Measurements from ENCODE around the gene EDEM1.
"Not testable (repeated sequence)": the region's sequence is repeated elsewhere in the genome, so short reads cannot be mapped to it uniquely, and the experiment has no call there.

EDEM1 gene

DNA sequence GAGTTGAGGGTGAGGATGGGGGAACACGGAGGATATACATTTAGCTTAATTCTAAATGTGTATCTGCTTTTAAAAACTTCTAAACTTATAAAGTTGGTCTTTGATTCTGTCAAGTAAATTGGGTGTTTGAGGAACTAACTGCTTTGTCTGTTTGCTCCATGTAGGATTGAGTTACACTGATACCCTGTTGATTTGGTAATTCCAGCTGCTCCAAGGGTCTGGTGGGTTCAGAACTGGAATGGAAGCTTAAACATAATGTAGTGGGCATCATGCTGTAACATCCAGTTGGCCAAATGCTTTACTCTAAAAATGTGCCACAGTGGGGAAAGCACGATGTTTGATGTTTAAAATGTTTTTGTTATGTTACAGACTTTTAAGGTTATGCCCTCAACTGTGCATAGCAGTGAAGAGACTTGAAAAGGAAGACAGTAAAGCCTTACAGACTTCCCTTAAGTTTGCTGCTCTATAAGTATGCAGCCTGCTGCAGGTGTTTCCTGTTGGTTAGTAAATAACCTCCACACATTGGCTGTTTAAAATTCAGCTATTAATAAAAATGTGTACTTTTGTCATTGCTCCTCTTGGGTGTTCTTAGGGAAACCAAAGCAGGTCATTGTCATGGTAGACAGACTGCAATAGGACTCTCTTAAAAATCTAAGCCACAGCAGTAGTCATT lies 5.9 kb upstream of the EDEM1 start:
- no peak overlapping the region for H3K4me3 ChIP-seq (ENCODE audit: low read depth, low read length)
- H3K9me3 ChIP-seq (ENCODE audit: control insufficient read depth, insufficient read depth, low read length): no peaks in the 10 kb centered on the region
- H3K27me3 ChIP-seq (ENCODE audit: control insufficient read depth, insufficient read depth, low read length): peaks cover 7% of the 10 kb centered on the region
- H3K36me3 ChIP-seq (ENCODE audit: control insufficient read depth, insufficient read depth, low read length): peaks cover 6% of the 10 kb centered on the region
- H3K4me1 ChIP-seq (ENCODE audit: control insufficient read depth, insufficient read depth, low read length): no peaks in the 10 kb centered on the region
- no peak overlapping the region for H3K9ac ChIP-seq (ENCODE audit: low read depth, low read length)

DNA sequence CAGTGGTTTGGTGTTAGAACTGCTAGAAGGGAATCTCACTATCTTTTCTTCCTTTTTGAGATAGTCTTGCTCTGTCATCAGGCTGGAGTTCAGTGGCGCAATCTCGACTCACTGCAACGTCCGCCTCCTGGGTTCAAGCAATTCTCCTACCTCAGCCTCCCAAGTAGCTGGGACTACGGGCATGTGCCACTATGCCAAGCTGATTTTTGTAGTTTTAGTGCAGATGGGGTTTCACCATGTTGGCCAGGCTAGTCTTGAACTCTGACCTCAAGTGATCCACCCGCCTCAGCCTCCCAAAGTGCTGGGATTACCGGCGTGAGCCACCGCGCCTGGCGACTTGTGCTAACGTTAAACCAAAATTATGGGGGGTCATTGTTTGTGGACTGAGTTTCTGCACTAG lies 3.8 kb upstream of the EDEM1 start:
- H3K4me1 ChIP-seq (ENCODE audit: control insufficient read depth, insufficient read depth, low read length): not testable (repeated sequence)

DNA sequence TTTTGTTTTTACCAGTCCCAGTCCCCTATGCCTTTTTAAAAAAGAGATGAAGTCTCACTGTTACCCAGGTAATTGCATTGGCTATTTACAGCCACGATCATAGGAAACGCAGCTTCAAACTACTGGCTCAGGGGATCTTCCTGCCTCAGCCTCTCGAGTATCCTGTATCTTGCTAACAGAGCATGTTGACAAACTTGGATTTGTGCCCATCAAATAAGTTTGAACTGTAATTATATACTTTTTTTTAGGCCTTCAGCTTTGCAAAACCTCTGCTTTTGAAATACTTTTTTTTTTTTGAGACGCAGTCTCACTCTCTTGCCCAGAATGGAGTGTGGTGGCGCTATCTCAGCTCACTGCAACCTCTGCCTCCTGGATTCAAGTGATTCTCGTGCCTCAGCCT lies 3.0 kb upstream of the EDEM1 start:
- H3K9ac ChIP-seq (ENCODE audit: low read depth, low read length): no peak overlapping the region
- peaks cover 17% of the 10 kb centered on the region for H3K27me3 ChIP-seq (ENCODE audit: control insufficient read depth, insufficient read depth, low read length)
- H3K9me3 ChIP-seq (ENCODE audit: control insufficient read depth, insufficient read depth, low read length): no peaks in the 10 kb centered on the region
- H3K4me3 ChIP-seq (ENCODE audit: low read depth, low read length): no peak overlapping the region
- H3K4me1 ChIP-seq (ENCODE audit: control insufficient read depth, insufficient read depth, low read length): peaks cover 2% of the 10 kb centered on the region
- peaks cover 6% of the 10 kb centered on the region for H3K36me3 ChIP-seq (ENCODE audit: control insufficient read depth, insufficient read depth, low read length)

More for the DNA sequence above, 3.8 kb upstream of the EDEM1 start:
- H3K9ac ChIP-seq (ENCODE audit: low read depth, low read length); H3K36me3 ChIP-seq (ENCODE audit: control insufficient read depth, insufficient read depth, low read length); H3K4me3 ChIP-seq (ENCODE audit: low read depth, low read length); H3K9me3 ChIP-seq (ENCODE audit: control insufficient read depth, insufficient read depth, low read length): not testable (repeated sequence)
- H3K27me3 ChIP-seq (ENCODE audit: control insufficient read depth, insufficient read depth, low read length): peaks cover 12% of the 10 kb centered on the region

DNA sequence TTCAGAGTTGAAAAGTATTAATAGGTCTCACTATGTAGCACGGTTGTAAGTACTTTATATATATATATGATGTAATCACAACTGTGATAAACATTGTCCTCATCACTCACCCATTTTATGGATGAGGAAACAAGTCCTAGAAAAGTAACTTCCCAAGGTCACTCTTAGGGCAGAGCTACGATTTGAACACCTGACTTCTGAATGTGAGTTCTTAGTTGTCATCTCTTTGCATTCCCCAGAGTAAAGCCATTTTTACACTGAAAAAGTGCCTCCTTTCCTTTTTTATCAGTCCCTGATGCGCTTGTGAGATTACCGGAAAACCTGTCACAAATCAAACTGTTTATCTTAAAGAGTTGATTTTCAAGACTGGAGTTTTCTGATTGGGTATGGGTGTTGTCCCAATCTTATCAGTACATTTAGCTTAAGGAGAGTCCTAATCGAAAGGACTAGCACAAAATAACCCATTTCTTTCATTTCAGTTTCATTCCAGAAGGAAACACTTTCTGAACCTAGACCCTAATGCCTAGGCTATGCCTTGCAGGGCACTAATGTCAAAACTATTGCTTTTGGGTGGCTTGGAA lies 2.3 kb upstream of the EDEM1 start:
- Histone ChIP-seq H3K4me1 (ENCODE audit: control insufficient read depth, insufficient read depth, low read length) (peaks cover 2% of the 10 kb centered on the region), H3K36me3 (ENCODE audit: control insufficient read depth, insufficient read depth, low read length) (peaks cover 6% of the 10 kb centered on the region), H3K4me3 (ENCODE audit: low read depth, low read length) (no peak overlapping the region), H3K27me3 (ENCODE audit: control insufficient read depth, insufficient read depth, low read length) (peaks cover 17% of the 10 kb centered on the region), H3K9ac (ENCODE audit: low read depth, low read length) (no peak overlapping the region), H3K9me3 (ENCODE audit: control insufficient read depth, insufficient read depth, low read length) (no peaks in the 10 kb centered on the region)

DNA sequence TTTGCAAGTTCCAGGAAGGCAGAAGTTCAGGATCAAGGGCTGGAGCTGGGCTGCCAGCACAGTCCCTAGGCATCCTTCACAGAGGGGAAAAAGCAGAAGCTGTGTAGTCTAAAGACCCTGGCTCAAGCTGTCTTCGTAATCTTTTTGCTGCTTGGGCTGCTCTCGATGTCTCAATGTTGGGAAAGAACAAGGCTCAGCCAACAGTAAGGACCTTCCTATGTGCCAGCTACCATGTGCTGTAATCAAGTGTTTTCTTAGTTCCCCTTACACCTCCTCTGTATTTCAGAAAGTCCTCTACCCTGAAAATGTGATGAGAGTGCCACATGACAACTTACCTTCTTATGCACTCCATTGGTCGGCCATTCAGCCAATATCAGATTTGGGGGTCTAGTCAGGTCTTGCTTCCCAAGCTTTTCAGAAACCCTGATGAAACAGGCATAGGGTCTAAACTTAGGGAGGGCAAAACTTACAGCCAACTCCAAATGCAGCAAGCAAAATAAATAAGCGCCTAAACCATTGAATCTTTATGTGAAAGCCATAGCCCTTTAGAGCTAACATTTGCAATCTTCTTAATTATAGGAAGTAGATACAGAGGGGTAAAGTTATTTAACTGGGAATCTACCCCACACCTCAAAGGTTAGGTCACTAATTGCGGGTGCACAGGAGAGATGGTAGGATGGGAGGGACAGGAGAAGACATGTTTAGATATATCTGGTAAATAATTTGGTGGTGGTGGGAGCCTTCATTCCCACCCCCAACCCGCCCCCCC lies 1.2 kb upstream of the EDEM1 start:
- Histone ChIP-seq H3K9me3 (ENCODE audit: control insufficient read depth, insufficient read depth, low read length) (no peaks in the 10 kb centered on the region), H3K4me1 (ENCODE audit: control insufficient read depth, insufficient read depth, low read length) (peaks cover 2% of the 10 kb centered on the region), H3K27me3 (ENCODE audit: control insufficient read depth, insufficient read depth, low read length) (peaks cover 17% of the 10 kb centered on the region), H3K36me3 (ENCODE audit: control insufficient read depth, insufficient read depth, low read length) (peaks cover 4% of the 10 kb centered on the region), H3K4me3 (ENCODE audit: low read depth, low read length) (peak overlapping the region; percentile 82), H3K9ac (ENCODE audit: low read depth, low read length) (no peak overlapping the region)

DNA sequence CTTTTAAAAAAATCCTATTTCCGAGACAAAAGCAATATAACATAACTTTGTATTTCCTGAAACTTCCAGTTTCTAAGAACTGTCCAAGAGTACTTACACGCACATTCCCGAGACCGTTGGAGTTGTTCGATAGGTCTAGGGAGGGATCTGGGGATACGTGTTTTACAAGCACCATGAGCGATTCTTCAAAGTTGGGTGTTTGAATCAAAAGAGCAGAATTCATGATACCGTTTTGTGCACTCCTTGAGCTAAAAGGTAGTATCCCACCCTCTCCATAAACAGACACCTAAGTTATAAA lies 700 bp upstream of the EDEM1 start:
- Histone ChIP-seq H3K27me3 (ENCODE audit: control insufficient read depth, insufficient read depth, low read length) (peaks cover 17% of the 10 kb centered on the region), H3K9ac (ENCODE audit: low read depth, low read length) (peak overlapping the region; percentile 73), H3K9me3 (ENCODE audit: control insufficient read depth, insufficient read depth, low read length) (no peaks in the 10 kb centered on the region), H3K4me1 (ENCODE audit: control insufficient read depth, insufficient read depth, low read length) (peaks cover 2% of the 10 kb centered on the region), H3K4me3 (ENCODE audit: low read depth, low read length) (peak overlapping the region; percentile 82), H3K36me3 (ENCODE audit: control insufficient read depth, insufficient read depth, low read length) (no peaks in the 10 kb centered on the region)

DNA sequence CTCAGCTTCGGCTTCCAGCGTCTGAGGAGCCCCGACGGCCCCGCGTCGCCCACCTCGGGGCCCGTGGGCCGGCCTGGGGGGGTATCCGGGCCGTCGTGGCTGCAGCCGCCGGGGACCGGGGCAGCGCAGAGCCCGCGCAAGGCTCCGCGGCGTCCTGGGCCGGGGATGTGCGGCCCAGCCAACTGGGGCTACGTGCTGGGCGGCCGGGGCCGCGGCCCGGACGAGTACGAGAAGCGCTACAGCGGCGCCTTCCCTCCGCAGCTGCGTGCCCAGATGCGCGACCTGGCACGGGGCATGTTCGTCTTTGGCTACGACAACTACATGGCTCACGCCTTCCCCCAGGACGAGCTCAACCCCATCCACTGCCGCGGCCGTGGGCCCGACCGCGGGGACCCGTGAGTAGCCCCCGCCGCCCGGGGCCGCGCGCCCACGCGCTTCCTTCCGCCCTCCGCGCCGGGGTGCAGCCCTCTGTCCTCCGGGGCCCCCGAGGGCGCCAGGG lies 462 bp downstream of the EDEM1 start:
- H3K9me3 ChIP-seq (ENCODE audit: control insufficient read depth, insufficient read depth, low read length): no peaks in the 10 kb centered on the region
- no peaks in the 10 kb centered on the region for H3K36me3 ChIP-seq (ENCODE audit: control insufficient read depth, insufficient read depth, low read length)
- peak overlapping the region; percentile 60 for H3K9ac ChIP-seq (ENCODE audit: low read depth, low read length)
- peak overlapping the region; percentile 79 for H3K4me3 ChIP-seq (ENCODE audit: low read depth, low read length)
- H3K4me1 ChIP-seq (ENCODE audit: control insufficient read depth, insufficient read depth, low read length): peaks cover 2% of the 10 kb centered on the region
- peaks cover 17% of the 10 kb centered on the region for H3K27me3 ChIP-seq (ENCODE audit: control insufficient read depth, insufficient read depth, low read length)

DNA sequence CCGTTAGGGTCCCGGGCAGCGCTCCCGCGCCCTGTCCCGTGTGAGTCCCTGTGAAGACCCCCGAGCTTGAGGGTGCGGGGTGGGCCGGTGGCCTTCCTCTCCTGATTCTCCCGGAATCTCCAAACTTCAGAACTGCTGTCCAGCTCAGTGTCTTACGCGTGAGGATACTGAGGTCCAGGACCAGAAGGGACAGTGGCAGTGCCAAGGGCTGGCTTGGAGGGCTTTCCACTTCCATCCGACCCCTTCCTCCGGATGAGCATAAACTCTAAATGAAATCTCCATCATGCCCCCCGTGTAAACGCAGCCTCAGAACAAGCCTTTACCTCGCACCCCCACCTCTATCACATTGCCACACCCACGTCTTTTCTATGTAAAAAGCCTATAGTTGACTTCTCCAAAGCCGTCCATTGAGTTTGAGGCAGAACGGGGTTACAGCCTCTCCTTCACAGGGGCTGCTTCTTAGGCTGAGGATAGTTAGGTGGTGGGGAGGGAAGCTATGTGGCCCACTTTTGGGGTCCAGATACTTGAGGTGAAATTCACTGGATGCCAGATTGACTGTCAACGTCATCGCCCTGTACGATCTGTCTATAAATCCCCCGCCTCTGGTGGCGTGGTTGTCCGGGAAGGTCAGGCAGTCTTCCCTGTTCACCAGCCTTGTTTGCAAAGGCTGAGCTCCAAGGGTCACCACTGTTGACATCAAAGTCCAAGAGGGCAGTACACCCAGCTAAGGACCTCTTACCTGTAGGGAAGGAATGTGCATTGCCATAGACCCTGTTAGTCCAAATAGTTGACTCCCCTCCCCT lies 1.1 kb downstream of the EDEM1 start:
- H3K4me1 ChIP-seq (ENCODE audit: control insufficient read depth, insufficient read depth, low read length): peaks cover 2% of the 10 kb centered on the region

DNA sequence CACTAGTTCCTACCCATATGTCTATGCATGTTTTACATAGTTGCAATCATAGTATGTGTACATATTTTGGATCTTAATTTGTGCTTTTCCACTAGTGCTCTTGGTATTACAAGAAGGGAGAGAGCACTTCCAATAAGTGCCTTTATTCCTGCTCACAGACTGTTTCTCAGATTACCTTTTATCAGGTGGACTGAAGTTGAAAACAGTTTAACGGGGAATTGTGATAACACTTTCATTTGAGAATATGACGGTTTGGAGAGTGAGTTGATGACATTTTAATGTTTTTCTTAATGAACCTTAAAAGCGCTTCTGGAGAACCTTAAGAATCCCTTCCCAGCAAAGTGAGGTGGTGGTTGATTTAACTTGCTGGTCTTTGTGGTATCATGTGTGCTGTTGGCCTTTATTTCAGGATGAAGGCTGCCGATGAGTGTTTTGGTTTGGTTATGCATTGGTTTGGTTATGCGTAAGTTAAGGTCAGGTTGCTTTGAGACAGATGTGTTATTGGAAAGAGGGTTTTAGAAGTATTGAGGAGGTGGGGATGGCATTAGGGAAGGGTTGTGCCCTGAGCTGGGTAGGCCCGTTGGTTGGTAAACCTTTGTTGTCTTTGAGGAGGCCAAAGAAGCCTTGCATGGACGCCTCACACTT lies 2.8 kb downstream of the EDEM1 start:
- Histone ChIP-seq H3K27me3 (ENCODE audit: control insufficient read depth, insufficient read depth, low read length) (peaks cover 17% of the 10 kb centered on the region), H3K9me3 (ENCODE audit: control insufficient read depth, insufficient read depth, low read length) (no peaks in the 10 kb centered on the region), H3K9ac (ENCODE audit: low read depth, low read length) (no peak overlapping the region), H3K4me3 (ENCODE audit: low read depth, low read length) (no peak overlapping the region), H3K4me1 (ENCODE audit: control insufficient read depth, insufficient read depth, low read length) (peaks cover 2% of the 10 kb centered on the region), H3K36me3 (ENCODE audit: control insufficient read depth, insufficient read depth, low read length) (no peaks in the 10 kb centered on the region)

More for the DNA sequence above, 1.1 kb downstream of the EDEM1 start:
- Histone ChIP-seq H3K27me3 (ENCODE audit: control insufficient read depth, insufficient read depth, low read length) (peaks cover 17% of the 10 kb centered on the region), H3K9ac (ENCODE audit: low read depth, low read length) (peak overlapping the region; percentile 60), H3K9me3 (ENCODE audit: control insufficient read depth, insufficient read depth, low read length) (no peaks in the 10 kb centered on the region), H3K36me3 (ENCODE audit: control insufficient read depth, insufficient read depth, low read length) (no peaks in the 10 kb centered on the region), H3K4me3 (ENCODE audit: low read depth, low read length) (peak overlapping the region; percentile 79)

DNA sequence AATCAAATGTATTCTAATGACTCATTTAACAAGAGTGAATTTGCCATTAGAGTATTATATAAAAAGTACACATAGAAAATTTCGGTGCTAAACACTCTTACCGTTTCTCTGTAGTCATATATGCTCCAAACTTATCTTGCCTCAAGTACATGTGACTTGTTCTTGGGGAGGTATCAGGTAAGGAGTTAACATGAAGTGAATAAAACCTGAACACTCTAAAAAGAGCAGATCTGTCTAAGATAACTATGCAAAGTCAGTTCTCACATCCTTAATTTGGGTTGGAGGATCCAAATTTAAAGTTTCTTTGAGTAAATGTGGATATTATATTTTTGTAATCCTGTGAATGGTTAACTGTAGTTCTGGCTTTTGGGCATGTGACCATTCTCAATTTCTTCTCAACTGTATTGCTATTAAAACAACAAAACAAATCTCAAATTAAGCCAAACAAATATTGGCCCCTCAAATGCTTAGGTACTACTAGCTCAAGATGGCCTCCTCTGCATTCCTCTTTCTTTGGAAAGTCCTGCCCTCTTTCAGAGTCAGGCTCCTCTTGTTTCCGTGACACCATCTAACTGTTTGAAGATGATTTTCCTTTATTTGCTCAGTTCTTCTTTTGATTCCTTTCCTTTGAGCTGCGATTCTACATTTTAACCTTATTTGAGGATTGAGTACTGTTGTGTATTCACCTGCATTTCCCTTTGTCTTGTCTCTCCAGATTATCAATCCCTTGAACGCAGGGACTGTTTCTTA lies 4.2 kb downstream of the EDEM1 start:
- Histone ChIP-seq H3K4me1 (ENCODE audit: control insufficient read depth, insufficient read depth, low read length) (peaks cover 2% of the 10 kb centered on the region), H3K9ac (ENCODE audit: low read depth, low read length) (no peak overlapping the region), H3K27me3 (ENCODE audit: control insufficient read depth, insufficient read depth, low read length) (peaks cover 10% of the 10 kb centered on the region), H3K4me3 (ENCODE audit: low read depth, low read length) (no peak overlapping the region), H3K36me3 (ENCODE audit: control insufficient read depth, insufficient read depth, low read length) (no peaks in the 10 kb centered on the region), H3K9me3 (ENCODE audit: control insufficient read depth, insufficient read depth, low read length) (no peaks in the 10 kb centered on the region)

Measured in iPS-15b (cell line).